C4-2B (cell line): ENCODE data around the gene NBEAL1.
"Not testable (repeated sequence)": the region's sequence is repeated elsewhere in the genome, so short reads cannot be mapped to it uniquely, and the experiment has no call there.

ENCODE experiments used
- H3K27ac ChIP-seq: fragments of 450-650 bp; 2 replicates; pipeline ENCODE4 v1.5.1; 2017
- ZFX ChIP-seq: fragments of 450-650 bp; IDR thresholded peaks from 2 replicates; pipeline ENCODE4 v1.6.1; 2017
- TF ChIP-seq, protein P1 (sequence below): fragments of 450-650 bp; conservative IDR thresholded peaks from 2 replicates; pipeline ENCODE4 v1.5.1; 2017; ENCODE audit warnings: mild to moderate bottlenecking

NBEAL1 gene

GRCh38 chr2:203170502-203170901, 155.8 kb downstream of the NBEAL1 start:
- no peak for TF ChIP-seq ZFX
- TF ChIP-seq, protein P1, sequence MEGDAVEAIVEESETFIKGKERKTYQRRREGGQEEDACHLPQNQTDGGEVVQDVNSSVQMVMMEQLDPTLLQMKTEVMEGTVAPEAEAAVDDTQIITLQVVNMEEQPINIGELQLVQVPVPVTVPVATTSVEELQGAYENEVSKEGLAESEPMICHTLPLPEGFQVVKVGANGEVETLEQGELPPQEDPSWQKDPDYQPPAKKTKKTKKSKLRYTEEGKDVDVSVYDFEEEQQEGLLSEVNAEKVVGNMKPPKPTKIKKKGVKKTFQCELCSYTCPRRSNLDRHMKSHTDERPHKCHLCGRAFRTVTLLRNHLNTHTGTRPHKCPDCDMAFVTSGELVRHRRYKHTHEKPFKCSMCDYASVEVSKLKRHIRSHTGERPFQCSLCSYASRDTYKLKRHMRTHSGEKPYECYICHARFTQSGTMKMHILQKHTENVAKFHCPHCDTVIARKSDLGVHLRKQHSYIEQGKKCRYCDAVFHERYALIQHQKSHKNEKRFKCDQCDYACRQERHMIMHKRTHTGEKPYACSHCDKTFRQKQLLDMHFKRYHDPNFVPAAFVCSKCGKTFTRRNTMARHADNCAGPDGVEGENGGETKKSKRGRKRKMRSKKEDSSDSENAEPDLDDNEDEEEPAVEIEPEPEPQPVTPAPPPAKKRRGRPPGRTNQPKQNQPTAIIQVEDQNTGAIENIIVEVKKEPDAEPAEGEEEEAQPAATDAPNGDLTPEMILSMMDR, result no peak
- no peak overlapping the region for H3K27ac ChIP-seq

DNA sequence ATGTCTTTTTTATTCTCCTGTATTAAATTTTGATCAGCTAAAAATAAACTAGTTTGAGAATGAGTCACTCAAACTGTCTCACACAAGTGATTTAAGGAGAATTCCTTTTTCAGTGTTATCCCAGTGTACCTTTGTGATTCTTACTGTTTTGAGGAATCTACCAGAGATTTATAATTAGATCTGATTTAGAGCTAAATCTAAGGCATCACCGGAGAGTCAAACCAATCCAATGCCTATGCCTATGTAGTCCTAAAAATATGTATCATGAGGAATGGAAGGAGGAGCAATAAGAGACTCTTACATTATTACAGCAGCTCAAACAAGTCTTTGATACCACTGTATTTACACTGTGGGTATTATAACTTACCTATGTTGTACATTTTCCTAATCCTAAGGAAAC, 160.7 kb downstream of the NBEAL1 start:
- TF ChIP-seq, protein P1, result no peak
- no peak for TF ChIP-seq ZFX
- H3K27ac ChIP-seq, result no peak overlapping the region

DNA sequence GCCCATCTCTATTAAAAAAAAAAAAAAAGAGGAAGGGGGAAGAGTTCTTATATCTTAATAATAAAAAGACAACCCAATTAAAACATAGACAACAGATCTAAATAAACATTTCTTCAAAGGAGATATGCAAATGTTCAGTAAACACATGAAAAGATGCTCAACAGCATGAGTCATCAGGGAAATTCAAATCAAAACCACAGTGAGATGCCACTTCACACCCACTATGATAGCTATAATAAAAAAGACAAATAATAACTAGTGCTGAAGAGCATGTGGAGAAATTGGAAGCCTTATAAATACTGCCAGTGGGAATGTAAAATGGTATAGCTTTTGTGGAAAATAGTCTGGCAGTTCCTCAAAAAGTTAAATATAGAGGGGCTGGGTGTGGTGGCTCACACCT, 162.7 kb downstream of the NBEAL1 start:
- no peak overlapping the region for H3K27ac ChIP-seq
- TF ChIP-seq, protein P1, result no peak
- TF ChIP-seq ZFX, result no peak

DNA sequence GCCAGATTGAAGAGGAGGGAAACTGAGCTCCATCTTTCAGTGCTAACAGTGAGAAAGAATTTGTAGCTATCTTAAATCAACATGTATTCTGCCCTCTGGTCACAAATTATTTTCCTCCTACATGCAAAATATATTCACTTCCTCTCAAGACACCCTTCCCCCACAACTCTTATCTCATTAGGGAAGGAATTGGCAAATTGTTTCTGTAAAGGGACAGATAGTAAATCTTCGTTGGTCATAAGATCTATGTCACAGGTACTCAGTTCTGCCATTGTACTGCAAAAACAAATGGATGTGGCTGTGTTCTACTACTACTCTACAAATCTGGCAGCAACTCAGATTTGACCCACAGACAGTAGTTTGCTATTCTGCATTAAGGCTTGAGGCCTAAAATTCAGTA, 171.2 kb downstream of the NBEAL1 start:
- TF ChIP-seq, protein P1, result no peak
- TF ChIP-seq ZFX, result no peak

GRCh38 chr2:203190547-203190946, 175.9 kb downstream of the NBEAL1 start:
- not testable (repeated sequence) for H3K27ac ChIP-seq

More for the DNA sequence above, 171.2 kb downstream of the NBEAL1 start:
- H3K27ac ChIP-seq, result no peak overlapping the region

- not testable (repeated sequence) for H3K27ac ChIP-seq
Measured at GRCh38 chr2:203191026-203191425, 176.4 kb downstream of the NBEAL1 start.

GRCh38 chr2:203191961-203192360, 177.3 kb downstream of the NBEAL1 start:
- no peak overlapping the region for H3K27ac ChIP-seq
- TF ChIP-seq, protein P1, result no peak
- TF ChIP-seq ZFX, result no peak

- no peak overlapping the region for H3K27ac ChIP-seq
- TF ChIP-seq, protein P1, result no peak
- TF ChIP-seq ZFX, result no peak
Measured at GRCh38 chr2:203195331-203196036, 180.8 kb downstream of the NBEAL1 start.
